NT2/D1 (cell line): ENCODE data around the gene IPCEF1.

Experiments used
- DNase-seq: peaks from one replicate; pipeline ENCODE4 v3.0.0-alpha.2; 2011; ENCODE audit warnings: low read depth, low spot score
- H3K27me3 ChIP-seq: 2 replicates; pipeline ENCODE4 v1.6.0; 2011; ENCODE audit warnings: mild to moderate bottlenecking; ENCODE audit not compliant: insufficient read length, insufficient read depth
- H3K36me3 ChIP-seq: 2 replicates; pipeline ENCODE4 v1.6.1; 2011; ENCODE audit warnings: mild to moderate bottlenecking, low read length, mixed read lengths; ENCODE audit not compliant: insufficient read depth, insufficient read length
- H3K4me1 ChIP-seq: 2 replicates; pipeline ENCODE4 v1.5.1; 2011; ENCODE audit not compliant: insufficient read depth, insufficient read length
- H3K4me3 ChIP-seq: 2 replicates; pipeline ENCODE4 v1.5.1; 2011; ENCODE audit warnings: low read depth; ENCODE audit not compliant: insufficient read length
- H3K9ac ChIP-seq: 2 replicates; pipeline ENCODE4 v1.6.0; 2011; ENCODE audit warnings: low read depth; ENCODE audit not compliant: insufficient read length
- H3K9me3 ChIP-seq: 2 replicates; pipeline ENCODE4 v1.5.1; 2011; ENCODE audit warnings: mild to moderate bottlenecking, low read length; ENCODE audit not compliant: insufficient read depth
- SUZ12 ChIP-seq: IDR thresholded peaks from 2 replicates; pipeline ENCODE4 v1.6.1; 2011; ENCODE audit not compliant: insufficient read length, insufficient read depth; ENCODE audit errors: extremely low read depth
- YY1 ChIP-seq: IDR thresholded peaks from 2 replicates; pipeline ENCODE4 v1.6.1; 2011; ENCODE audit not compliant: insufficient read length, insufficient read depth
- ZNF274 ChIP-seq: IDR thresholded peaks from 2 replicates; pipeline ENCODE4 v1.6.1; 2011; ENCODE audit warnings: mild to moderate bottlenecking, low read depth, low read length

Gene IPCEF1

GRCh38 chr6:154360476-154360875, 3.9 kb upstream of the IPCEF1 start:
- H3K9me3 ChIP-seq: no peaks in the 10 kb centered on the region
- H3K4me3 ChIP-seq: no peak overlapping the region
- H3K36me3 ChIP-seq: no peaks in the 10 kb centered on the region
- no peak overlapping the region for H3K9ac ChIP-seq
- TF ChIP-seq YY1: no peak
- no peak for TF ChIP-seq ZNF274
- no peak for TF ChIP-seq SUZ12
- H3K4me1 ChIP-seq: no peaks in the 10 kb centered on the region
- no peaks in the 10 kb centered on the region for H3K27me3 ChIP-seq
- DNase-seq: no peak

- H3K4me1 ChIP-seq: no peaks in the 10 kb centered on the region
- TF ChIP-seq YY1 (no peak), ZNF274 (no peak), SUZ12 (no peak)
- no peak for DNase-seq
- no peak overlapping the region for H3K4me3 ChIP-seq
- no peak overlapping the region for H3K9ac ChIP-seq
- H3K36me3 ChIP-seq: no peaks in the 10 kb centered on the region
- H3K27me3 ChIP-seq: no peaks in the 10 kb centered on the region
- no peaks in the 10 kb centered on the region for H3K9me3 ChIP-seq
Measured at GRCh38 chr6:154359679-154360078, 3.1 kb upstream of the IPCEF1 start.

- Histone ChIP-seq H3K4me1 (no peaks in the 10 kb centered on the region), H3K9me3 (no peaks in the 10 kb centered on the region), H3K4me3 (no peak overlapping the region), H3K27me3 (no peaks in the 10 kb centered on the region), H3K9ac (no peak overlapping the region), H3K36me3 (no peaks in the 10 kb centered on the region)
- no peak for TF ChIP-seq ZNF274
- no peak for TF ChIP-seq SUZ12
- no peak for DNase-seq
Measured at GRCh38 chr6:154359161-154359574, 2.6 kb upstream of the IPCEF1 start.

- H3K4me1 ChIP-seq: no peaks in the 10 kb centered on the region
- H3K9ac ChIP-seq: no peak overlapping the region
- H3K9me3 ChIP-seq: no peaks in the 10 kb centered on the region
- no peak overlapping the region for H3K4me3 ChIP-seq
- DNase-seq: no peak
- TF ChIP-seq SUZ12 (no peak), ZNF274 (no peak), YY1 (no peak)
- H3K36me3 ChIP-seq: no peaks in the 10 kb centered on the region
- no peaks in the 10 kb centered on the region for H3K27me3 ChIP-seq
Measured at GRCh38 chr6:154358019-154358545, 1.5 kb upstream of the IPCEF1 start.

GRCh38 chr6:154356113-154356512, 490 bp downstream of the IPCEF1 start:
- H3K27me3 ChIP-seq: no peaks in the 10 kb centered on the region
- H3K9ac ChIP-seq: no peak overlapping the region
- H3K9me3 ChIP-seq: no peaks in the 10 kb centered on the region
- no peak overlapping the region for H3K4me3 ChIP-seq
- no peaks in the 10 kb centered on the region for H3K4me1 ChIP-seq
- H3K36me3 ChIP-seq: no peaks in the 10 kb centered on the region
- TF ChIP-seq SUZ12: no peak
- TF ChIP-seq ZNF274: no peak
- no peak for TF ChIP-seq YY1
- DNase-seq: no peak

GRCh38 chr6:154354265-154354777, 2.3 kb downstream of the IPCEF1 start:
- no peak overlapping the region for H3K9ac ChIP-seq
- H3K4me1 ChIP-seq: no peaks in the 10 kb centered on the region
- H3K27me3 ChIP-seq: no peaks in the 10 kb centered on the region
- DNase-seq: no peak
- TF ChIP-seq SUZ12 (no peak), YY1 (no peak), ZNF274 (no peak)
- no peaks in the 10 kb centered on the region for H3K36me3 ChIP-seq
- no peak overlapping the region for H3K4me3 ChIP-seq
- no peaks in the 10 kb centered on the region for H3K9me3 ChIP-seq

GRCh38 chr6:154353626-154354025, 3.0 kb downstream of the IPCEF1 start:
- Histone ChIP-seq H3K4me3 (no peak overlapping the region), H3K4me1 (no peaks in the 10 kb centered on the region), H3K36me3 (no peaks in the 10 kb centered on the region), H3K9me3 (no peaks in the 10 kb centered on the region), H3K9ac (no peak overlapping the region), H3K27me3 (no peaks in the 10 kb centered on the region)
- TF ChIP-seq ZNF274 (no peak), SUZ12 (no peak), YY1 (no peak)
- no peak for DNase-seq
